ENCODE measurements around the gene KRABD2.

KRABD2 gene

DNA sequence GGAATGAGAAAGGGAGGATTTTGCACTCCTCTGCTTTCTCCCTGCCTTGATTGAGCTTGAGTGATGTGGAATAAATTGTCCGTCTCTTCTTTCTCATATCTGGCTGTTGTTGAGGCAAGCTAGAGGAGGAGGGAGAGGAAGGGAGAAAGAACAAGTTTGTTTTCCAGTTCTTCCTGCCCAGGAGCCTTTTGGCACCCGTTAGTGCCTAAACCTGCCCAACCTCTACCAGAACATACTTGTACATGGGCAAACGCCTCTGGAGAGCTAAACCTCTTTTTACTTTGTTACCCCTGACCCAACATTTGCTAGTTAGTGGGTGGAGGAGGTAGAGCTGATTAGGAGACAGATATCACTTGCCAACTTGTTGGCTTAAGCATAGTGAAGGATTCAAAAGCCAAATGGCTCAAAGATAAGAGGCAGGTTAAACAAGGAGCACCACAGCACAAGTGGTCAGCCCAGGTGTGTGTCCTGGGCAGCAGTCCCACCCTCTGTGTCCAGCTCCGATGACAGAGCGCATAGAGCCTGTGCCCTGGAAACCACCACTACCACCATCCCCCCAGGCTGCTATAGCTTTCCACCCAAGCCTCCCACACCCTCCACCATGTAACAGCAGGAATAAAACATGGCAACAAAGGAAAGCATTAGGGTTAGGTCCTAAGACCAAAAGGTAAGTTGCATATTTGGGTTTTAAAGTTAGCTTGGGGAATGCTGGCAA, 30.4 kb downstream of the KRABD2 start:
- no peak overlapping the region for H3K4me3 ChIP-seq (ENCODE audit: control extremely low read depth in 1 of 5, extremely low read depth in 1 of 5, insufficient read depth in 1 of 5, low read depth in 2 of 5, low read length in 4 of 5)
- ATAC-seq (ENCODE audit: low read depth) (no peak), DNase-seq (no peak)
- H3K27me3 ChIP-seq (replicated peaks in 1 of 4; ENCODE audit: control extremely low read depth in 1 of 4, control insufficient read depth in 3 of 4, insufficient read depth in 4 of 4, low read length in 3 of 4), result peaks cover 0 to 5% (median 2%) of the 10 kb centered on the region in 4 experiments
- ChIA-PET POLR2A (no interaction called here), CTCF (no interaction called here)
- H3K9ac ChIP-seq (ENCODE audit: low read length), result no peak overlapping the region
- intact Hi-C loops (cut with micrococcal nuclease), result no loop called here
- WGBS (ENCODE audit: insufficient coverage), result 94% methylated on average over 3 of the region's 5 CpGs
- no peak for TF ChIP-seq EZH2 (IDR thresholded peaks at IDR 0.05; ENCODE audit: borderline replicate concordance, insufficient read depth, low read depth, low read length, poor library complexity, severe bottlenecking)
- TF ChIP-seq, protein P1, sequence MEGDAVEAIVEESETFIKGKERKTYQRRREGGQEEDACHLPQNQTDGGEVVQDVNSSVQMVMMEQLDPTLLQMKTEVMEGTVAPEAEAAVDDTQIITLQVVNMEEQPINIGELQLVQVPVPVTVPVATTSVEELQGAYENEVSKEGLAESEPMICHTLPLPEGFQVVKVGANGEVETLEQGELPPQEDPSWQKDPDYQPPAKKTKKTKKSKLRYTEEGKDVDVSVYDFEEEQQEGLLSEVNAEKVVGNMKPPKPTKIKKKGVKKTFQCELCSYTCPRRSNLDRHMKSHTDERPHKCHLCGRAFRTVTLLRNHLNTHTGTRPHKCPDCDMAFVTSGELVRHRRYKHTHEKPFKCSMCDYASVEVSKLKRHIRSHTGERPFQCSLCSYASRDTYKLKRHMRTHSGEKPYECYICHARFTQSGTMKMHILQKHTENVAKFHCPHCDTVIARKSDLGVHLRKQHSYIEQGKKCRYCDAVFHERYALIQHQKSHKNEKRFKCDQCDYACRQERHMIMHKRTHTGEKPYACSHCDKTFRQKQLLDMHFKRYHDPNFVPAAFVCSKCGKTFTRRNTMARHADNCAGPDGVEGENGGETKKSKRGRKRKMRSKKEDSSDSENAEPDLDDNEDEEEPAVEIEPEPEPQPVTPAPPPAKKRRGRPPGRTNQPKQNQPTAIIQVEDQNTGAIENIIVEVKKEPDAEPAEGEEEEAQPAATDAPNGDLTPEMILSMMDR (IDR thresholded peaks at IDR 0.05), result no peak
- H3K36me3 ChIP-seq (replicated peaks in 1 of 2; ENCODE audit: control extremely low read depth in 1 of 2, control insufficient read depth in 1 of 2, extremely low read depth in 1 of 2, insufficient read depth in 2 of 2, low read length in 1 of 2), result no peaks in the 10 kb centered on the region
- no peak overlapping the region for H3K4me2 ChIP-seq (replicated peaks; ENCODE audit: low read depth, low read length, poor library complexity, severe bottlenecking)
- no peak overlapping the region for H2AFZ ChIP-seq (ENCODE audit: insufficient read depth, low read depth, low read length, poor library complexity, severe bottlenecking)
- H3K27me3 Mint-ChIP-seq, result peaks cover 28% of the 10 kb centered on the region
- H4K20me1 ChIP-seq (ENCODE audit: control insufficient read depth, insufficient read depth, low read length, poor library complexity, severe bottlenecking), result no peaks in the 10 kb centered on the region
- H3K4me1 ChIP-seq (ENCODE audit: control insufficient read depth in 2 of 2, insufficient read depth in 2 of 2, low read length in 2 of 2), result no peaks in the 10 kb centered on the region
- no peak overlapping the region for H3K27ac ChIP-seq (ENCODE audit: low read length in 2 of 2)
- H3K9me3 ChIP-seq (ENCODE audit: control extremely low read depth in 1 of 3, control insufficient read depth in 2 of 3, insufficient read depth in 1 of 3, low read length in 2 of 3), result no peaks in the 10 kb centered on the region
- no peaks in the 10 kb centered on the region for H3K4me1 Mint-ChIP-seq
- no peak overlapping the region for H3K27ac Mint-ChIP-seq
- H3K9me3 Mint-ChIP-seq (ENCODE audit: insufficient read depth), result no peaks in the 10 kb centered on the region
- no peaks in the 10 kb centered on the region for H3K79me2 ChIP-seq (ENCODE audit: control insufficient read depth, insufficient read depth, low read length)
- no peak overlapping the region for H3K4me3 Mint-ChIP-seq

DNA sequence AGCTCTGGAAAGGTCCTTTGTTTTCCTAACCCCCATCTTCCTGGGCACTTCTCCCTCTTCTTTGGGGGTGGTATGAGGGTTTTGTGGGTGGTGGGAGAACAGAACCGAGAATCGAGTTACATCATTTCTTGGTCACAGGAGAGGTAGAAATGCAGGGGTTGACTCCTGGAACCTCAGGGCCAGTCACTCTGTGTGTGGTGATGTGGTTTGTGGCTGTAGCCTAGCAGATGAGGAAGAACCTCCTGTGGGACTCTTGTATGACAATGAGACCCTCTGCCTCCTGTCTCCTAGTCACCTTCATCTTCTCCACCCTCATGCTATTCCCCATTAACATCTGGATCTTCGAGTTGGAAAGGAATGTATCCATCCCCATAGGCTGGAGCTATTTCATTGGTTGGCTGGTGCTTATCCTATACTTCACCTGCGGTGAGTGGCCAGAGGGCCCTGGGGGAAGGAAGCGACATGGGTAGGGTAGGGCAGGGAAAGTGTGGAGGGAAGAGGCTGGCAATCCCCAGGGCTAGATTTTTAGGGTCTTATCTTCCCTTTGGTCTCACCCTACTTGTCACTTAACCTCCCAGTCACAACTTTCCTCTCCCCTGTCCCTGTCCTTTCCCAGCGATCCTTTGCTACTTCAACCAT, 31.3 kb downstream of the KRABD2 start:
- H3K9me3 ChIP-seq (ENCODE audit: control extremely low read depth in 1 of 3, control insufficient read depth in 2 of 3, insufficient read depth in 1 of 3, low read length in 2 of 3), result no peaks in the 10 kb centered on the region
- H3K36me3 ChIP-seq (replicated peaks in 1 of 2; ENCODE audit: control extremely low read depth in 1 of 2, control insufficient read depth in 1 of 2, extremely low read depth in 1 of 2, insufficient read depth in 2 of 2, low read length in 1 of 2), result no peaks in the 10 kb centered on the region
- H3K4me3 ChIP-seq (ENCODE audit: control extremely low read depth in 1 of 5, extremely low read depth in 1 of 5, insufficient read depth in 1 of 5, low read depth in 2 of 5, low read length in 4 of 5), result no peak overlapping the region
- 100% methylated on average over 1 of the region's 6 CpGs for WGBS (ENCODE audit: insufficient coverage)
- H3K4me3 Mint-ChIP-seq, result no peak overlapping the region
- DNase-seq (no peak), ATAC-seq (ENCODE audit: low read depth) (no peak)
- TF ChIP-seq EZH2 (IDR thresholded peaks at IDR 0.05; ENCODE audit: borderline replicate concordance, insufficient read depth, low read depth, low read length, poor library complexity, severe bottlenecking), result no peak
- TF ChIP-seq, protein P1 (IDR thresholded peaks at IDR 0.05), result no peak
- ChIA-PET CTCF (no interaction called here), POLR2A (no interaction called here)
- H3K79me2 ChIP-seq (ENCODE audit: control insufficient read depth, insufficient read depth, low read length), result no peaks in the 10 kb centered on the region
- H3K4me1 ChIP-seq (ENCODE audit: control insufficient read depth in 2 of 2, insufficient read depth in 2 of 2, low read length in 2 of 2), result no peaks in the 10 kb centered on the region
- intact Hi-C loops (cut with micrococcal nuclease), result no loop called here
- no peaks in the 10 kb centered on the region for H3K4me1 Mint-ChIP-seq
- no peaks in the 10 kb centered on the region for H4K20me1 ChIP-seq (ENCODE audit: control insufficient read depth, insufficient read depth, low read length, poor library complexity, severe bottlenecking)
- H3K9ac ChIP-seq (ENCODE audit: low read length), result no peak overlapping the region
- H3K27me3 ChIP-seq (replicated peaks in 1 of 4; ENCODE audit: control extremely low read depth in 1 of 4, control insufficient read depth in 3 of 4, insufficient read depth in 4 of 4, low read length in 3 of 4), result peaks cover 0 to 5% (median 2%) of the 10 kb centered on the region in 4 experiments
- no peak overlapping the region for H2AFZ ChIP-seq (ENCODE audit: insufficient read depth, low read depth, low read length, poor library complexity, severe bottlenecking)
- no peak overlapping the region for H3K4me2 ChIP-seq (replicated peaks; ENCODE audit: low read depth, low read length, poor library complexity, severe bottlenecking)
- H3K27ac ChIP-seq (ENCODE audit: low read length in 2 of 2), result no peak overlapping the region
- no peak overlapping the region for H3K27ac Mint-ChIP-seq
- H3K9me3 Mint-ChIP-seq (ENCODE audit: insufficient read depth), result no peaks in the 10 kb centered on the region
- H3K27me3 Mint-ChIP-seq, result peaks cover 22% of the 10 kb centered on the region

Measured in B cell (primary cell).